Cardiac muscle cell (in vitro differentiated cells and primary cell): ENCODE results near the gene ITGB3. TPM values are rescaled to one million over a fixed set of nuclear protein-coding genes. Genes with fewer than 3 reads are reported as not detected.

Experiments
- DNase-seq, 2 donors: peaks; one replicate each; pipeline versions ENCODE4 v3.0.0 to v3.0.0-alpha.2; 2010 to 2017; ENCODE audit warnings: low read depth in 1 of 2, low spot score in 1 of 2
- H3K27ac ChIP-seq: fragments of 200-600 bp; sonication (generic); 2 replicates; pipeline ENCODE4 v1.5.1; 2016
- H3K27me3 ChIP-seq: fragments of 200-600 bp; sonication (generic); 2 replicates; pipeline ENCODE4 v1.6.0; 2016; ENCODE audit warnings: control low read depth
- H3K36me3 ChIP-seq: fragments of 200-600 bp; sonication (generic); 2 replicates; pipeline ENCODE4 v1.5.1; 2016; ENCODE audit warnings: control low read depth
- H3K4me1 ChIP-seq: fragments of 200-600 bp; sonication (generic); 2 replicates; pipeline ENCODE4 v1.8.1; 2017; ENCODE audit warnings: low read depth, mild to moderate bottlenecking, mixed run types
- H3K4me3 ChIP-seq: fragments of 200-600 bp; sonication (generic); 2 replicates; pipeline ENCODE4 v1.5.1; 2016; ENCODE audit warnings: mild to moderate bottlenecking
- H3K9me3 ChIP-seq: fragments of 200-600 bp; sonication (generic); 2 replicates; pipeline ENCODE4 v1.5.1; 2017; ENCODE audit warnings: low read depth, mild to moderate bottlenecking, control low read depth
- CTCF ChIP-seq: IDR thresholded peaks from 2 replicates; pipeline ENCODE4 v1.5.1; 2012; ENCODE audit warnings: low read depth, mild to moderate bottlenecking, low read length
- polyA plus RNA-seq: library from polyadenylated mRNA; unstranded; fragments of >200 nt; fragmentation: Nextera tagmentation; extraction: Ambion mirVana; gene quantifications from 2 replicates; pipeline ENCODE4 v1.2.1, GENCODE V29; 2016
- total RNA-seq: library from RNA; depleted of rRNA; stranded (reverse); fragments of >200 nt; gene quantifications from 2 replicates; pipeline ENCODE4 v1.2.3, GENCODE V29; 2016

ITGB3 gene
- total and polyA plus RNA-seq, 2 experiments from 2014 or later, result 4.6 to 20.0 TPM

DNA sequence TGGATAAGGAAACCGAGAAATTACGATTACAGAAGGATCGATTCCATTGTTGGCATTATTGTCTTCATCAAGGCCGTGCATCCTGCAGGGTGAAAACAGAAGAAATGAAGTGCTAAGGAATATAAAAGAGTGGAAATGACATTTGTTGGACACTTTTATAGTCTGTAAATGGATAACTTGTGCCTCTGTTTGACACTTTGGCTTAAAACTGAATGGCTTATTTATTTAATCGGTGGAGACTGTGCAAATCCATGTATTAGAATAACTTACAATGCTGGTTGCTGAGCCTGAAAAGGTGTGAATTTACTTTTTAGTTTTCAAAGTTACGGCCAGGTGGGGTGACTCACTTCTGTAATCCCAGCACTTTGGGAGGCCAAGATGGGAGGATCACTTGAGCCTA, 31.4 kb downstream of the ITGB3 start:
- Histone ChIP-seq H3K4me1 (no peaks in the 10 kb centered on the region), H3K27me3 (no peaks in the 10 kb centered on the region), H3K36me3 (peaks cover 32% of the 10 kb centered on the region), H3K4me3 (no peak overlapping the region), H3K27ac (no peak overlapping the region), H3K9me3 (no peaks in the 10 kb centered on the region)
- TF ChIP-seq CTCF, result no peak
- DNase-seq, result no peak

DNA sequence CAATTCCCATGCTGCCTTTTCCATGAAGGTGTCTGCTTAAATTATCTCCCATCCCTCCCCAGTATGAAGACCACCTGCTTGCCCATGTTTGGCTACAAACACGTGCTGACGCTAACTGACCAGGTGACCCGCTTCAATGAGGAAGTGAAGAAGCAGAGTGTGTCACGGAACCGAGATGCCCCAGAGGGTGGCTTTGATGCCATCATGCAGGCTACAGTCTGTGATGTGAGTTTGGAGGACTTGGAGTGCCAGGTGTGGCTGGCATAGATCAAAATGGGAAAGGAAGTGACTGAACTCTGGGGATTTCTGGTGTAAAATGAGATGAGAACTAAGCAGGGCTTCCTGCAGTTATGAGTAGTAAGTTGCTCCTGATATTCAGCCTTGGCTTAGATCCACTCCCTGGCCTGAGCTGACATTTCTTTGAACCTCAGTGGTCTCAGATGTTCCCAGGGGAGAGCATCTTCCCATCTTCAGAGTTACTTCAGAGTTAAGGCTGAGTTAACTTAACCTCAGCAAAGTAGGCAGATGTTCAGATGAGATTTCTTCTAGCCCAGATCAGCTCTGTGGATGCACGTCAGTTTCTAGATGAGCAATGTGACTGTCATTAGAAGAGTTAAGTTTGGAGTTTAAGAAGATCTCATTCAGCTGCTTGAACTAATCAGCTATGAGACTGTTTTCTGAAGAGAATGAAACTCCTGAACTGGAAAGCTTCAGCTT, 32.7 kb downstream of the ITGB3 start:
- H3K4me1 ChIP-seq, result no peaks in the 10 kb centered on the region
- H3K27me3 ChIP-seq, result no peaks in the 10 kb centered on the region
- H3K9me3 ChIP-seq, result no peaks in the 10 kb centered on the region
- H3K27ac ChIP-seq, result no peak overlapping the region
- H3K36me3 ChIP-seq, result peaks cover 41% of the 10 kb centered on the region
- DNase-seq, result no peak
- no peak for TF ChIP-seq CTCF
- no peak overlapping the region for H3K4me3 ChIP-seq

- no peak overlapping the region for H3K4me3 ChIP-seq
- H3K36me3 ChIP-seq, result peaks cover 48% of the 10 kb centered on the region
- no peaks in the 10 kb centered on the region for H3K4me1 ChIP-seq
- no peak for DNase-seq
- no peak overlapping the region for H3K27ac ChIP-seq
- H3K27me3 ChIP-seq, result no peaks in the 10 kb centered on the region
- H3K9me3 ChIP-seq, result no peaks in the 10 kb centered on the region
- TF ChIP-seq CTCF, result no peak
These were observed 33.4 kb downstream of the ITGB3 start for GRCh38 chr17:47287068-47287467.

DNA sequence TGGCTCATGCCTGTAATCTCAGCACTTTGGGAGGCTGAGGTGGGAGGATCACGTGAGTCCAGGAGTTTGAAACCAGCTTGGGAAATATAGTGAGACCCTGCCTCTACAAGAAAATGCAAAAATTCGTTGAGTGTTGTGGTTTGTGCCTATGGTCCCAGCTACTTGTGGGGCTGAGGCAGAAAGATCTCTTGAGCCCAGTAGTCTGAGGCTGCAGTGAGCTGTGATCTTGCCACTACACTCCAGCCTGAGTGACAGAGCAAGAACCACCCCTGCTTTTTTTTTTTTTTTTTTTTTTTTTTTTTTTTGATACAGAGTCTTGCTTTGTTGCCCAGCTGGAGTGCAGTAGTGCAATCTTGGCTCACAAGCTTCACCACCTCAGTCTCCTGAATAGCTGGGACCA, 34.0 kb downstream of the ITGB3 start:
- H3K4me1 ChIP-seq, result no peaks in the 10 kb centered on the region
- H3K36me3 ChIP-seq, result peaks cover 51% of the 10 kb centered on the region
- no peak overlapping the region for H3K4me3 ChIP-seq
- H3K27ac ChIP-seq, result no peak overlapping the region
- no peak for DNase-seq
- no peaks in the 10 kb centered on the region for H3K27me3 ChIP-seq
- no peaks in the 10 kb centered on the region for H3K9me3 ChIP-seq
- no peak for TF ChIP-seq CTCF

- TF ChIP-seq CTCF, result no peak
These were observed 35.0 kb downstream of the ITGB3 start for GRCh38 chr17:47288531-47289116.

More at GRCh38 chr17:47288531-47289116, 35.0 kb downstream of the ITGB3 start:
- H3K27ac ChIP-seq, result no peak overlapping the region
- H3K9me3 ChIP-seq, result no peaks in the 10 kb centered on the region
- DNase-seq, result peak in 1 of 2 donors; percentile 46
- H3K4me3 ChIP-seq, result no peak overlapping the region
- H3K36me3 ChIP-seq, result peaks cover 54% of the 10 kb centered on the region
- H3K27me3 ChIP-seq, result no peaks in the 10 kb centered on the region
- no peaks in the 10 kb centered on the region for H3K4me1 ChIP-seq
